HL-60 (cell line): ENCODE results near the gene ELN.
A peak's percentile ranks its signal among the peaks of the same experiment; 100 is the strongest.

Source experiments
- DNase-seq, 2 experiments: peaks; one replicate each; pipeline ENCODE4 v3.0.0-alpha.2; 2010 to 2020; ENCODE audit warnings: low read depth in 1 of 2, low spot score in 1 of 2
- H3K27ac ChIP-seq: fragments of 250-450 bp; sonication (Bioruptor Pico); replicated peaks from 2 replicates; pipeline ENCODE4 v1.5.1; 2020; ENCODE audit warnings: mild to moderate bottlenecking, moderate library complexity
- H3K27me3 ChIP-seq: fragments of 250-450 bp; sonication (Bioruptor Pico); 2 replicates; pipeline ENCODE4 v1.5.1; 2021; ENCODE audit warnings: mild to moderate bottlenecking, moderate library complexity; ENCODE audit not compliant: insufficient read depth, poor library complexity, severe bottlenecking
- H3K4me3 ChIP-seq: replicated peaks from 2 replicates; pipeline ENCODE4 v1.5.1; 2011; ENCODE audit warnings: mild to moderate bottlenecking, control low read depth, low read length; ENCODE audit not compliant: insufficient read depth
- CTCF ChIP-seq: IDR thresholded peaks from one replicate; pipeline ENCODE4 v1.5.1; 2011; ENCODE audit warnings: low read length, control low read depth, inconsistent platforms; ENCODE audit not compliant: insufficient read depth
- GABPA ChIP-seq: IDR thresholded peaks from 2 replicates; pipeline ENCODE4 v1.6.1; 2012; ENCODE audit warnings: low read depth
- POLR2AphosphoS5 ChIP-seq: IDR thresholded peaks from 2 replicates; pipeline ENCODE4 v1.6.1; 2012; ENCODE audit warnings: low read depth
- REST ChIP-seq: IDR thresholded peaks from 2 replicates; pipeline ENCODE4 v1.6.1; 2012; ENCODE audit warnings: low read depth; ENCODE audit not compliant: insufficient replicate concordance
- SPI1 ChIP-seq: IDR thresholded peaks from 2 replicates; pipeline ENCODE4 v1.6.1; 2012; ENCODE audit warnings: low read depth, mild to moderate bottlenecking, borderline replicate concordance

ELN gene

GRCh38 chr7:74083117-74083876 is 55.3 kb downstream of the ELN start, which contains the start of gene LIMK1:
TSS of gene LIMK1 (plus strand) at chr7:74083804. CDS start at chr7:74083991, 187 bp downstream.
- H3K27ac ChIP-seq, result peak within 1 kb of the TSS; percentile 37
- no peaks in the 10 kb centered on the region for H3K27me3 ChIP-seq
- peak; percentile 60 to 69 for DNase-seq
- TF ChIP-seq CTCF (no peak), POLR2AphosphoS5 (no peak), REST (no peak), SPI1 (no peak), GABPA (no peak)
- H3K4me3 ChIP-seq, result peak within 1 kb of the TSS; percentile 65

GRCh38 chr7:74083928-74084721 is 56.2 kb downstream of the ELN start:
- H3K27ac ChIP-seq, result peak overlapping the region; percentile 20; the same call in 1 of the 2 replicates

More at GRCh38 chr7:74083928-74084721, 56.2 kb downstream of the ELN start:
- Histone ChIP-seq H3K27me3 (no peaks in the 10 kb centered on the region), H3K4me3 (peak overlapping the region; percentile 65)
- TF ChIP-seq CTCF (no peak), POLR2AphosphoS5 (no peak), SPI1 (no peak), REST (no peak), GABPA (no peak)
- peak; percentile 45 to 61 for DNase-seq
